Myocyte (in vitro differentiated cells): ENCODE data around the gene FARP1. TPM values are rescaled to one million over a fixed set of nuclear protein-coding genes. Genes with fewer than 3 reads are reported as not detected.

Experiments
- DNase-seq: peaks from one replicate; pipeline ENCODE4 v3.0.0-alpha.2; 2012; ENCODE audit warnings: low read depth
- polyA plus RNA-seq: library from polyadenylated mRNA; unstranded; fragments of >200 nt; gene quantifications from one replicate; pipeline ENCODE4 v1.2.1, GENCODE V29; 2012; ENCODE audit warnings: missing spikeins
- total RNA-seq: library from RNA; depleted of rRNA; stranded (reverse); fragments of >200 nt; gene quantifications from 2 replicates; pipeline ENCODE4 v1.2.3, GENCODE V29; 2014

Gene FARP1
- 11.2 and 18.5 TPM in 2 replicates for total RNA-seq
- 65.4 TPM for polyA plus RNA-seq

GRCh38 chr13:98142380-98143156 lies at the start of gene FARP1:
Gene FARP1, plus strand, starts transcription at chr13:98143094. Its CDS starts 70,149 bp downstream, at chr13:98213243.
- peak; percentile 76 for DNase-seq

- no peak for DNase-seq
These were observed 48.1 kb upstream of the FARP1 start for GRCh38 chr13:98094678-98095266.

GRCh38 chr13:98096059-98096458 lies 46.8 kb upstream of the FARP1 start:
- DNase-seq = no peak

GRCh38 chr13:98097749-98098148 lies 45.1 kb upstream of the FARP1 start:
- DNase-seq = no peak

GRCh38 chr13:98098516-98098915 lies 44.4 kb upstream of the FARP1 start:
- no peak for DNase-seq

- no peak for DNase-seq
These were observed 43.3 kb upstream of the FARP1 start for GRCh38 chr13:98099627-98100026.

GRCh38 chr13:98100481-98100880 lies 42.4 kb upstream of the FARP1 start:
- DNase-seq = no peak

GRCh38 chr13:98103531-98103930 lies 39.4 kb upstream of the FARP1 start:
- no peak for DNase-seq

- DNase-seq = no peak
These were observed 38.7 kb upstream of the FARP1 start for GRCh38 chr13:98103942-98104880.

GRCh38 chr13:98105929-98106336 lies 37.0 kb upstream of the FARP1 start:
- DNase-seq = peak; percentile 16

GRCh38 chr13:98108341-98108740 lies 34.6 kb upstream of the FARP1 start:
- DNase-seq = no peak

GRCh38 chr13:98109226-98109853 lies 33.6 kb upstream of the FARP1 start:
- DNase-seq = no peak

GRCh38 chr13:98110749-98111148 lies 32.1 kb upstream of the FARP1 start:
- DNase-seq = peak; percentile 35

GRCh38 chr13:98111168-98112098 lies 31.5 kb upstream of the FARP1 start:
- no peak for DNase-seq

- no peak for DNase-seq
These were observed 30.4 kb upstream of the FARP1 start for GRCh38 chr13:98112456-98112855.

GRCh38 chr13:98118865-98119264 lies 24.0 kb upstream of the FARP1 start:
- DNase-seq = no peak

- DNase-seq = no peak
These were observed 19.7 kb upstream of the FARP1 start for GRCh38 chr13:98123176-98123575.

- DNase-seq = no peak
These were observed 13.7 kb upstream of the FARP1 start for GRCh38 chr13:98129059-98129746.

GRCh38 chr13:98133946-98134345 lies 8.9 kb upstream of the FARP1 start:
- DNase-seq = no peak

- no peak for DNase-seq
These were observed 8.0 kb upstream of the FARP1 start for GRCh38 chr13:98134901-98135300.
